ENCODE measurements around the gene GPRC5C.
"Not testable (repeated sequence)": the region's sequence is repeated elsewhere in the genome, so short reads cannot be mapped to it uniquely, and the experiment has no call there.

Gene GPRC5C

DNA sequence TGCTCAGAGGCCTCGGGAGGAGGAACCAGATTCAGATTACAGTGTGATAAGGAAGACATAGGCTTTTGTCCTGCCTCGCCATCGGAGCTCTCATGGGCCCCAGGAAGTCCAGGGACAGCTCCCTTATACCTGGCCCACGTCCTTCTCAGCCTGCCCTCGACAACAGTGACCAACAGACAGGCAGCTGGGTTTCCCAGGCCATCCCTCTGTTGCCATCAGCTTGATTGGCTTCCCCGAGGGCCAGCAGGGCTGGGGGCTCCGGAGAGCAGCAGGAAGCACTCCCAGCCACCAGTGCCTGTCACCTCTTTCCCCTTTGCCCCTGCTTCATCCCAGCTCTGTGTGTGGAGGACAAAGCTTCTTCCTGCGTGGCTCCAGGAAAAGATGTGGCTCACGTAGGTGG, 52.2 kb downstream of the GPRC5C start:
- Histone ChIP-seq H3K4me1 (ENCODE audit: insufficient read depth, low read length) (no peaks in the 10 kb centered on the region), H2AFZ (ENCODE audit: low read depth, low read length) (no peak overlapping the region), H3K27me3 (ENCODE audit: insufficient read depth, low read length) (peaks cover 12% of the 10 kb centered on the region), H3K4me3 (ENCODE audit: low read length) (no peak overlapping the region), H3K36me3 (ENCODE audit: insufficient read depth, low read length) (no peaks in the 10 kb centered on the region), H3K9me3 (ENCODE audit: low read length) (no peaks in the 10 kb centered on the region)

- Histone ChIP-seq H3K4me3 (ENCODE audit: low read length) (no peak overlapping the region), H3K36me3 (ENCODE audit: insufficient read depth, low read length) (no peaks in the 10 kb centered on the region), H3K27me3 (ENCODE audit: insufficient read depth, low read length) (peaks cover 12% of the 10 kb centered on the region), H2AFZ (ENCODE audit: low read depth, low read length) (no peak overlapping the region), H3K4me1 (ENCODE audit: insufficient read depth, low read length) (no peaks in the 10 kb centered on the region), H3K9me3 (ENCODE audit: low read length) (no peaks in the 10 kb centered on the region)
These were observed 53.3 kb downstream of the GPRC5C start for GRCh38 chr17:74485022-74485743.

GRCh38 chr17:74485841-74486240, 54.0 kb downstream of the GPRC5C start:
- no peaks in the 10 kb centered on the region for H3K36me3 ChIP-seq (ENCODE audit: insufficient read depth, low read length)
- no peaks in the 10 kb centered on the region for H3K4me1 ChIP-seq (ENCODE audit: insufficient read depth, low read length)
- H3K27me3 ChIP-seq (ENCODE audit: insufficient read depth, low read length): peaks cover 12% of the 10 kb centered on the region
- no peak overlapping the region for H2AFZ ChIP-seq (ENCODE audit: low read depth, low read length)
- no peak overlapping the region for H3K4me3 ChIP-seq (ENCODE audit: low read length)
- H3K9me3 ChIP-seq (ENCODE audit: low read length): no peaks in the 10 kb centered on the region

DNA sequence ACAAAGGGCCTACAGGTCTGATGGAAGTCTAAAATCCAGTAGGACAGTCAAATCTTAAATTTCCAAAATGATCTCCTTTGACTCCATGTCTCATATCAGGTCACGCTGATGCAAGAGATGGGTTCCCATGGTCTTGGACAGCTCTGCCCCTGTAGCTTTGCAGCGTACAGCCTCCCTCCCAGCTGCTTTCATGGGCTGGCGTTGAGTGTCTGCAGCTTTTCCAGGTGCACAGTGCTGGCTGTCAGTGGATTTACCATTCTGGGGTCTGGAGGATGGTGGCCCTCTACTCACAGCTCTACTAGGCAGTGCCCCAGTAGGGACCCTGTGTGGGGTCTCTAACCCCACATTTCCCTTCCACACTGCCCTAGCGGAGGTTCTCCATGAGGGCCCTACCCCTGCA, 56.4 kb downstream of the GPRC5C start:
- H3K4me1 ChIP-seq (ENCODE audit: insufficient read depth, low read length); H3K36me3 ChIP-seq (ENCODE audit: insufficient read depth, low read length); H3K27me3 ChIP-seq (ENCODE audit: insufficient read depth, low read length); H3K9me3 ChIP-seq (ENCODE audit: low read length); H2AFZ ChIP-seq (ENCODE audit: low read depth, low read length); H3K4me3 ChIP-seq (ENCODE audit: low read length): not testable (repeated sequence)

DNA sequence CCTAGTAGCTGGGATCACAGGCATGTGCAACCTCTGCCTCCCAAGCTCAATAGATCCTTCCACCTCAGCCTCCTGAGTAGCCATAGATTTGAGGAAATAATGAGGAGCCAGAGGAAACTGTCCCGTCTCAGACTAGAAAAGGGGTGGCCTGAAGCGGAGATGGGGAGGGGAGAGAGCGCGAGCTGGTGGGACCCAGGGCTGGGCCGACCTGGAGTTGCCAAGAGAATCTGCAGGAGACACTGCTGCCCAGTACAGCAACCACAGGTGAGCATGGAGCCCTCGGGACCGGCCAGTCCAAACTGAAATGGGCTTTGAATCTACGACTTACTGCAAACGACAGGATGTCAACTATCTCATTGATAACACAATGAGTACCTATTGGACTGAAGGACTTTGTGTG, 58.8 kb downstream of the GPRC5C start:
- no peaks in the 10 kb centered on the region for H3K9me3 ChIP-seq (ENCODE audit: low read length)
- no peaks in the 10 kb centered on the region for H3K27me3 ChIP-seq (ENCODE audit: insufficient read depth, low read length)
- no peak overlapping the region for H2AFZ ChIP-seq (ENCODE audit: low read depth, low read length)
- H3K36me3 ChIP-seq (ENCODE audit: insufficient read depth, low read length): no peaks in the 10 kb centered on the region
- no peak overlapping the region for H3K4me3 ChIP-seq (ENCODE audit: low read length)
- H3K4me1 ChIP-seq (ENCODE audit: insufficient read depth, low read length): no peaks in the 10 kb centered on the region

DNA sequence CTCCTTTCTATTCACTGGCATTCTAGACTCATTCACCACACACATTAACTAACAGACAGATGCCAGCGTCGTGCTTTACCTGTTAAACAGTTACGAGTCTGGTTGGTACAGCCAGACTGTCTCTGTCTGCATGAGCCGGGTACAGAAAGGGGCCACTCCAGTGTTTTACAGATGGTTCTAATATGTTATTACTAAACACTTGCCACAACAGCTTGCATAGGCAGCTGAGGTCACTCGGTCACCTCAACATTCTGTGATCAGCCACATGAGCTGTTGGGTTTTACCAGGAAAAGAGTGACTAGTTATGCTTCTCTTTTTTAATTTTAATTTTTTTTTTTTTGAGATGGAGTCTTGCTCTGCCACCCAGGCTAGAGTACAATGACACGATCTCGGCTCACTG, 59.7 kb downstream of the GPRC5C start:
- Histone ChIP-seq H3K4me1 (ENCODE audit: insufficient read depth, low read length) (no peaks in the 10 kb centered on the region), H3K36me3 (ENCODE audit: insufficient read depth, low read length) (no peaks in the 10 kb centered on the region), H3K9me3 (ENCODE audit: low read length) (no peaks in the 10 kb centered on the region), H3K4me3 (ENCODE audit: low read length) (no peak overlapping the region), H2AFZ (ENCODE audit: low read depth, low read length) (no peak overlapping the region), H3K27me3 (ENCODE audit: insufficient read depth, low read length) (no peaks in the 10 kb centered on the region)

- Histone ChIP-seq H2AFZ (ENCODE audit: low read depth, low read length) (no peak overlapping the region), H3K27me3 (ENCODE audit: insufficient read depth, low read length) (no peaks in the 10 kb centered on the region), H3K36me3 (ENCODE audit: insufficient read depth, low read length) (no peaks in the 10 kb centered on the region), H3K9me3 (ENCODE audit: low read length) (no peaks in the 10 kb centered on the region), H3K4me3 (ENCODE audit: low read length) (no peak overlapping the region), H3K4me1 (ENCODE audit: insufficient read depth, low read length) (no peaks in the 10 kb centered on the region)
These were observed 61.5 kb downstream of the GPRC5C start for GRCh38 chr17:74493331-74493833.

Measured in neuron (in vitro differentiated cells).